ENCODE measurements around the gene ACCSL.

GRCh38 chr11:44016131-44016530 lies 31.6 kb upstream of the ACCSL start:
- TF ChIP-seq CTCF (IDR thresholded peaks at IDR 0.05) = no peak
- TF ChIP-seq ZFX (IDR thresholded peaks at IDR 0.05; ENCODE audit: borderline replicate concordance) = no peak
